Measurements from ENCODE around the gene TBX3.
A peak's percentile ranks its signal among the peaks of the same experiment; 100 is the strongest.
"Not testable (repeated sequence)": the region's sequence is repeated elsewhere in the genome, so short reads cannot be mapped to it uniquely, and the experiment has no call there.

Gene TBX3

DNA sequence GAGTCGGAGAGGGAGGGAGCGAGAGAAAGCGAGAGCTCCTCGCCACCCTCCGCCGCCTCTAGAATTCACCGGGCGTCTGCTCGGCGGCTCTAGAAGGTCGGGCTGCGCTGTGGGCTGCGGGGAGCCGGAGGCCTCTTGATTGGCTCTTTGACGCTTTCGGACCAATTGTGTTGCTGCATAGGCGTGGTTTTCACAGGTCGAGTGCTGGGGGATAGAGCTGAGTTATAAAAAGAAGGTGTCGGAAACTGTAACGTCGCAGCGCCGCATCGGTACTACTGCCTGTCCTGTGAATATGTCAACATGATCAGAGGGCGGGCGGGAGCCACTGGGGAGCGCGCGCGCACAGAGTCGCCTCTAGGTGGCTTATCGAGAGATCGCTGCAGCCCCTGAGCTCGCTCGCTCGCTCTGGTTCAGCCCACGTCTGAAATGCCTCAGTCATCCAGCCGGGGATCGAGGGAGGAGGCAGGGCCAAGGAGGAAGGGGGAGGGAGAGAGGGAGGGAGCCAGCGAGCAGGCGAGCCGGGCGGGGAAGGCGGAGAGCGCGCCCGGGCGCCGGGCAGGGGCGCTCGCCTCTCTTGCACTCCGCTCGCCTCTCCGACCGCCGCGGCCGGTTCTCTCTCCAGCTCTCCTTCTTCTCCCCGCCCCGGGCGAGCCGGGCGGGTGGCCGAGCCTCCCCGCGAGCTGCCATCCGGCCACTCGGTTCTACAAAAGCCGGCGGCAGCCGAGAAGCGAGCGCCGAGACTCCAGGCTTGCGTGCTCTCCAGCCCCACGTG is at the start of gene TBX3:
Gene TBX3, minus strand, starts transcription at position 78 of the 772 bp plus-strand sequence. CDS start 975 bp downstream, outside the sequence.
- Histone ChIP-seq H2AFZ (ENCODE audit: low read length, unreplicated experiment) (peak within 1 kb of the TSS; percentile 94), H3K4me1 (ENCODE audit: control insufficient read depth, insufficient read depth, low read length, unreplicated experiment) (peaks cover 12% of the 10 kb centered on the region), H3K4me3 (ENCODE audit: low read depth, low read length) (peak within 1 kb of the TSS; percentile 97), H3K36me3 (ENCODE audit: insufficient read depth, low read length) (peaks cover 9% of the 10 kb centered on the region; the same call in 1 of the 2 replicates), H3K27me3 (ENCODE audit: insufficient read depth, low read length) (no peaks in the 10 kb centered on the region), H3K27ac (ENCODE audit: low read depth, low read length) (peak within 1 kb of the TSS; percentile 88), H3K79me2 (ENCODE audit: control insufficient read depth, insufficient read depth, low read length, unreplicated experiment) (peaks cover 44% of the 10 kb centered on the region)

DNA sequence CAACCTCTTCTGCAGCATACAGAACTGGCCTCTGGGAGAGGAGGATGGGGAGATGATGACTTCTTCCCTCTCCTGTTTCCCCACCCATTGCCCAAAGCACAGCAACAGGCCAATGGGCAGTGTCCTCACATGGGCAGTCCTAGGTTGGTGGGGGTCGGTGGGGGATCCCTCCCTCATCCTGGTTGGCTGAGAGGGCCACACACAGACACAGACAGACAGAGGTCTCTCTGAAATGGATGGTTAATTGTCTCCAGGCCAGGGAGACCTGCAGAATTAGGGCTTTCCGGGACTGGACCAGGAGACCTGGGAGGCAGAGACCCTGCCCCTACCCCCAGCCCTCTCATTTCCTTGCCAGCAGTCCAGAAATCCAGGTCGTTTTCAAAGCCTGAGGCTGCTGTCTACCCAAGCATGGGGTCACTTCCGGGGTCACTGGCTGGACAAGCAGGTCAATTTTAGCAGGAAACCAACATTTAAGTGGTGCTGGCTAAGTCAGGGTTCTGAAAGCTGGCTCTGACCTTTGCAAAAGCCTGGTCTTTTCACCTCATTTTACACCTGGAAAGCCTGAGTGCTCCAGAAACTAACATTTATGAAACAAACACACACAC is 48.6 kb upstream of the TBX3 start:
- no peak overlapping the region for H3K27ac ChIP-seq (ENCODE audit: low read depth, low read length)
- H2AFZ ChIP-seq (ENCODE audit: low read length, unreplicated experiment) = no peak overlapping the region
- H3K4me3 ChIP-seq (ENCODE audit: low read depth, low read length) = no peak overlapping the region
- no peaks in the 10 kb centered on the region for H3K36me3 ChIP-seq (ENCODE audit: insufficient read depth, low read length)
- H3K79me2 ChIP-seq (ENCODE audit: control insufficient read depth, insufficient read depth, low read length, unreplicated experiment) = no peaks in the 10 kb centered on the region
- H3K4me1 ChIP-seq (ENCODE audit: control insufficient read depth, insufficient read depth, low read length, unreplicated experiment) = no peaks in the 10 kb centered on the region
- no peaks in the 10 kb centered on the region for H3K27me3 ChIP-seq (ENCODE audit: insufficient read depth, low read length)

DNA sequence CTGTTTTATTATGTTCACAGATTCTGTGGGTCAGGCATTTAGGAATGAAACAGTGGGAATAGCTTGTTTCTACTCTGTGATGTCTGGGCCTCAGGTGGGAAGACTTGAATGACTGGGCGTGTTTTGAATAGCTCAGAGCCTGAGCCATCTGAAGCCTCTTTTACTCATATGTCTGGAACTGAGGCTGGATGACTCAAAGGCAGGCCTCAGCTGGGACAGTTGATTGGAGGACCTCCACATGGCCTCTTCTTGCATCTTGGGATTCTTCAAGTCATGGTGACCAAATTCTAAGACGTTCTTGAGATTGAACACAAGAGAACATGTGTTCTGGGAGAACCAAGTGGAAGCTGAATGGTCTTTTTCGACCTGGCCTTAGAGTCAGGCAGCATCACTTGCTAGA is 45.8 kb upstream of the TBX3 start:
- H2AFZ ChIP-seq (ENCODE audit: low read length, unreplicated experiment) = no peak overlapping the region
- H3K36me3 ChIP-seq (ENCODE audit: insufficient read depth, low read length) = no peaks in the 10 kb centered on the region
- H3K27me3 ChIP-seq (ENCODE audit: insufficient read depth, low read length) = no peaks in the 10 kb centered on the region
- H3K79me2 ChIP-seq (ENCODE audit: control insufficient read depth, insufficient read depth, low read length, unreplicated experiment) = no peaks in the 10 kb centered on the region
- H3K4me1 ChIP-seq (ENCODE audit: control insufficient read depth, insufficient read depth, low read length, unreplicated experiment) = no peaks in the 10 kb centered on the region
- H3K27ac ChIP-seq (ENCODE audit: low read depth, low read length) = no peak overlapping the region
- H3K4me3 ChIP-seq (ENCODE audit: low read depth, low read length) = no peak overlapping the region

DNA sequence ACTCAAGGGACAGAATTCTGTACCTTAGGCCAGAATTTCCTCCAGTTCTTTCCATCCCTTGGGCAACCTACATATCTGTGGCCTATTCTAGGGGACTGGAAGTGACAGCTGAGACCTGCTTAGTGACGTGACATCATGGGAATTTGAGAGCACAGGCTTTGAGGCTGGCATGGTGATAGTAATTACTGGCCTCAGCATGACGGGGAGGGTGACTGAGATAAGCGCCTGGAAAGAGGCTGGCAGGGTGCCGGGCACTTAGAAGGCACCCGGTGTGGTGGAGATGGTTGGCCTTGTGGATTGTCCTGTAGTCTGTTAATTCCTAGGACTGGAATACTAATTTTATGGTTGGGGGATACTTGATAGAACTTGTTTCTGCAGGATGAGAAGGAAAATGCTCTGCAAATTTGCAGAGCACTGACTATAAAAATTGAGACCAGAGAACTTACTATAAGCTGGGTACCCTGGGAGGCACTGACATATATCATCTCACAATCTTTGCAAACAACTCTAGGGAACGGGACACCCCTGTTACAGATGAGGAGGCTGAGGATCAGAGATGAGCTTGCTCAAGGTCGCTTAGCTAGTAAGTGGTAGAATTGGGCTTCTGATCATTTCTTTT is 42.2 kb upstream of the TBX3 start:
- Histone ChIP-seq H2AFZ (ENCODE audit: low read length, unreplicated experiment) (no peak overlapping the region), H3K4me3 (ENCODE audit: low read depth, low read length) (no peak overlapping the region), H3K27ac (ENCODE audit: low read depth, low read length) (no peak overlapping the region), H3K27me3 (ENCODE audit: insufficient read depth, low read length) (no peaks in the 10 kb centered on the region), H3K79me2 (ENCODE audit: control insufficient read depth, insufficient read depth, low read length, unreplicated experiment) (no peaks in the 10 kb centered on the region), H3K36me3 (ENCODE audit: insufficient read depth, low read length) (no peaks in the 10 kb centered on the region), H3K4me1 (ENCODE audit: control insufficient read depth, insufficient read depth, low read length, unreplicated experiment) (no peaks in the 10 kb centered on the region)

DNA sequence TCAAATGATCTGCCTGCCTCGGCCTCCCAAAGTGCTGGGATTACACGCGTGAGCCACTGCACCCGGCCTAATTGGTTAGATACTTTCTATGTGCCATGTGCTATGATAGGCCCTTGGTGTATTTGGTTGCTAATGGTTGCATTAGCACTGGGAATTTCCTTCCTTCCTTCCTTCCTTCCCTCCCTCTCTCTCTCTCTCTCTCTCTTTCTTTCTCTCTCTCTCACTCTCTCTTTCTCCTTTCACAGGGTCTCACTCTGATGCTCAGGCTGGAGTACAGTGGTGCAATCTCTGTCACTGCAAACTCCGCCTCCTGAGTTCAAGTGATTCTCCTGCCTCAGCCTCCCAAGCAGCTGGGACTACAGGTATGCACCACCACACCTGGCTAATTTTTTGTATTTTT is 38.2 kb upstream of the TBX3 start:
- H2AFZ ChIP-seq (ENCODE audit: low read length, unreplicated experiment); H3K36me3 ChIP-seq (ENCODE audit: insufficient read depth, low read length); H3K4me3 ChIP-seq (ENCODE audit: low read depth, low read length); H3K27me3 ChIP-seq (ENCODE audit: insufficient read depth, low read length); H3K27ac ChIP-seq (ENCODE audit: low read depth, low read length); H3K4me1 ChIP-seq (ENCODE audit: control insufficient read depth, insufficient read depth, low read length, unreplicated experiment); H3K79me2 ChIP-seq (ENCODE audit: control insufficient read depth, insufficient read depth, low read length, unreplicated experiment): not testable (repeated sequence)

DNA sequence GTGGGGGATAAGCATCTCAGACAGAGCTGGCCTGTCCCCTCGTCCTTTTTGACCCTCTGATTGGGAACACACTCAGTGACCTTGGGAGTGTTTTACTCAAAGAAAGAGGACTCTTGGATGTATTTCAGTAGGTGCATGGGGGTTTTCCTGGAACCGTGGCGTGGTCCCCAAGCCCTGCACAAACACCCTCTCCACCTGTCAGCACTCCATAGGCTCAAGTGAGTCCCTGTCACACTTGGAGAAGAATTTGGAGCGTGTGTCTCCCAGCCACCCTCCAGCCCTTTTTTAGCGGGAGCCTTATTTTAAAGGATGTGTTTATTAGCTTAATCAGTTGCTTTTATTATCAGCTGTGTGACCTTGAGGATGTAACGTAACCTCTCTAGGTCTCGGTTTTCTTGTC is 37.3 kb upstream of the TBX3 start:
- Histone ChIP-seq H3K27ac (ENCODE audit: low read depth, low read length) (no peak overlapping the region), H2AFZ (ENCODE audit: low read length, unreplicated experiment) (no peak overlapping the region), H3K36me3 (ENCODE audit: insufficient read depth, low read length) (no peaks in the 10 kb centered on the region), H3K4me1 (ENCODE audit: control insufficient read depth, insufficient read depth, low read length, unreplicated experiment) (no peaks in the 10 kb centered on the region), H3K27me3 (ENCODE audit: insufficient read depth, low read length) (0 out of 2 replicates have a peak, but pooled peaks cover 7% of the 10 kb centered on the region), H3K79me2 (ENCODE audit: control insufficient read depth, insufficient read depth, low read length, unreplicated experiment) (no peaks in the 10 kb centered on the region), H3K4me3 (ENCODE audit: low read depth, low read length) (no peak overlapping the region)

DNA sequence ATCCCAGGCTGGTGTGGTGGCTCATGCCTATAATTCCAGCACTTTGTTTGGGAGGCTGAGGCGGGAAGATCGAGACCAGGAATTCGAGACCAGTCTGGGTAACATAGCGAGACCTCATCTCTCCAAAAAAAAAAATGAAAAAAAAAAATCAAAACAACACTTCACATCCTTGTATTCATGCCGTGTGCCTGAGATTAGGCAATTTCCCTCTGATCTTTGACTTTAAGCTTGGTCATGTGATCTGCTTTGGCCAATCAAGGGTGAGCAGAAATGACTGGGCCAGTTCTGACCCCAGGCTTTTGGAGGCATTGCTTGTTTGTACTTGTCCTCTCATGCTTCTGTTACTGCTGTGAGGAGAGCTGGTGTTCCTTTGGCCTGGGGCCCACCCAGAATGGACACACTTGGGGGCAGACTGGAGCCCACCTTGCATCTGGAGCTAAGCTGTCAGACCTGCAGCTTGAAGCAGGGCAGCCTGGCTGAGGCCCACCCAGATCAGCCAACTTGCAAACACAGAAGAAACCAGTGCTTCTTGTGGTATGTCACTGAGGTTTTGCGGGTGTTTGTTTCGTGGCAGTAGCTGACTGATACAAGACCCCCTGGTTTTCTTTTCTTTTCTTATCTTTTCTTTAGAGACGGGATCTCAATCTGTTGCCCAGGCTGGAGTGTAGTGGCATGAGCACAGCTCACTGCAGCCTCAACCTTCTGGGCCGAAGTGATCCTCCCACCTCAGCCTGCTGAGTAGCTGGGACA is 29.7 kb upstream of the TBX3 start:
- Histone ChIP-seq H2AFZ (ENCODE audit: low read length, unreplicated experiment) (no peak overlapping the region), H3K27ac (ENCODE audit: low read depth, low read length) (no peak overlapping the region), H3K4me3 (ENCODE audit: low read depth, low read length) (no peak overlapping the region), H3K4me1 (ENCODE audit: control insufficient read depth, insufficient read depth, low read length, unreplicated experiment) (no peaks in the 10 kb centered on the region), H3K79me2 (ENCODE audit: control insufficient read depth, insufficient read depth, low read length, unreplicated experiment) (no peaks in the 10 kb centered on the region), H3K27me3 (ENCODE audit: insufficient read depth, low read length) (peaks cover 29% of the 10 kb centered on the region), H3K36me3 (ENCODE audit: insufficient read depth, low read length) (no peaks in the 10 kb centered on the region)

DNA sequence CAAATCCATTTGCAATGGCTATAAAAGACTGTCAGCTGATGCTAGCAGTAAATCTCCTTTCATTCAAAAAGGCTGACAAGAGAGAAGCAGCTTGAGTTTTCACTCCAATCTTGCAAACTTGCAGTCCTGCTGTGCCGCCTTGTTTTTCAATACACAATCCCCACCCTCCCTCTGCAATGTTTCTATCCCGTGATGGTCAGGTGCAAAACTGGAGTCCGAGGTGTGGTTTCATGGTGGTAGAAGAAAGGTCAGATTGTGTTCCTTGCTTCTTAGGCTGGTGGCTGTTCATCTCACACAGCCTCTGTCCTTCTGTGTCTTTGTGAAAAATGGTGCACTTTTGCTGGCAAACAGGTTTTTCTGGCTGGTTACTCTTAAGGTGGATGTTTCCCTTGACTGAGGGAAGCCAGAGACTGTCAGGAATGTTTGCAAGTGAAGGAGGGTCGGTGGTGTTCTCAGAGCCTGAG is 27.7 kb upstream of the TBX3 start:
- H3K36me3 ChIP-seq (ENCODE audit: insufficient read depth, low read length) = no peaks in the 10 kb centered on the region
- no peak overlapping the region for H3K27ac ChIP-seq (ENCODE audit: low read depth, low read length)
- H3K79me2 ChIP-seq (ENCODE audit: control insufficient read depth, insufficient read depth, low read length, unreplicated experiment) = no peaks in the 10 kb centered on the region
- H3K27me3 ChIP-seq (ENCODE audit: insufficient read depth, low read length) = peaks cover 28% of the 10 kb centered on the region
- no peaks in the 10 kb centered on the region for H3K4me1 ChIP-seq (ENCODE audit: control insufficient read depth, insufficient read depth, low read length, unreplicated experiment)
- no peak overlapping the region for H3K4me3 ChIP-seq (ENCODE audit: low read depth, low read length)
- H2AFZ ChIP-seq (ENCODE audit: low read length, unreplicated experiment) = no peak overlapping the region

DNA sequence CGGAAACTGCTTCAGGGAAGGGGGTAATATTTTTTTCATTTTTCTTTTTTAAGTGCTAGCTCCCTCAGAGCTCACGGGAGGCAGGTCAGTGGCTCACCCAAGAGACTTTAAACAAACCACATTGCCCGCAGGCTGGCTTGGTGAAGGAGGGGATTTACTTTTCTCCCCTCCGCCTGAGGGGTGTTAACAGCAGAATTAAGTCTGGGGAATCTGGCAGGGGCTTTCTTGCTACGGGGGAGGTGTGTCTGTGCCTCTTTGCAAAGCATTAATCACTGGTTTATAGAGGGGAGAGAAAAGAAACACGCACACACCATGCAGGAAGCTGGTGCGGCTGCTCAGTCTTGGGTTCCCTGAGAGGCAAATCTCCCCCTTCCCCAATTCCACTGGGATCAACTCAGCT is 26.2 kb upstream of the TBX3 start:
- no peak overlapping the region for H3K27ac ChIP-seq (ENCODE audit: low read depth, low read length)

DNA sequence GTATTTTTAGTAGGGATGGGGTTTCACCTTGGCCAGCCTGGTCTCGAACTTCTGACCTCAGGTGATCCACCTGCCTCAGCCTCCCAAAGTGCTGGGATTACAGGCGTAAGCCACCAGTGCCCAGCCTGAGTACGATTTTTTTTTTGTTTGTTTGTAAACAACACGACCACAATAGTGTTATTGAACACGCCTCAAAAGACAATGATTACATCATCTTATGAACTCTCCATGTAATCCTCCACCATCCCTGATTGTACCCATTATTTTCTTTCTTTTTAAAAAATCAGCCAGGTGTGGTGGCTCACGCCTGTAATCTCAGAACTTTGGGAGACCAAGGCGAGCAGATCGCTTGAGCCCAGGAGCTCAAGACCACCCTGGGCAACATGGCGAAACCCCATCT is 25.1 kb upstream of the TBX3 start:
- Histone ChIP-seq H3K79me2 (ENCODE audit: control insufficient read depth, insufficient read depth, low read length, unreplicated experiment) (no peaks in the 10 kb centered on the region), H3K4me3 (ENCODE audit: low read depth, low read length) (no peak overlapping the region), H3K4me1 (ENCODE audit: control insufficient read depth, insufficient read depth, low read length, unreplicated experiment) (no peaks in the 10 kb centered on the region), H3K27ac (ENCODE audit: low read depth, low read length) (no peak overlapping the region), H3K36me3 (ENCODE audit: insufficient read depth, low read length) (no peaks in the 10 kb centered on the region), H2AFZ (ENCODE audit: low read length, unreplicated experiment) (no peak overlapping the region), H3K27me3 (ENCODE audit: insufficient read depth, low read length) (peaks cover 28% of the 10 kb centered on the region)

More for the DNA sequence above, 26.2 kb upstream of the TBX3 start:
- Histone ChIP-seq H3K4me3 (ENCODE audit: low read depth, low read length) (no peak overlapping the region), H3K27me3 (ENCODE audit: insufficient read depth, low read length) (peaks cover 28% of the 10 kb centered on the region), H3K79me2 (ENCODE audit: control insufficient read depth, insufficient read depth, low read length, unreplicated experiment) (no peaks in the 10 kb centered on the region), H3K4me1 (ENCODE audit: control insufficient read depth, insufficient read depth, low read length, unreplicated experiment) (no peaks in the 10 kb centered on the region), H3K36me3 (ENCODE audit: insufficient read depth, low read length) (no peaks in the 10 kb centered on the region), H2AFZ (ENCODE audit: low read length, unreplicated experiment) (no peak overlapping the region)
